ENCODE measurements around the gene HBZ. TPM values are rescaled to one million over a fixed set of nuclear protein-coding genes. Genes with fewer than 3 reads are reported as not detected.

The HBZ gene
- total and polyA plus RNA-seq, 2 of the 13 experiments (the other 11 are each of a cell fraction or from before 2014, with no cell fraction given), result 0.21 TPM; not detected in 1

- POLR2A ChIA-PET, result no interaction called here
- intact Hi-C loops (cut with micrococcal nuclease; ENCODE audit: unreplicated experiment) (no loop called here), in situ Hi-C loops (cut with HindIII; ENCODE audit: extremely low pct_ligation_motif_present, low pct_unique_long_range_greater_than_20kb) (no loop called here)
- FAIRE-seq (no peak), ATAC-seq (no peak), DNase-seq (ENCODE audit: low spot score) (no peak)
- Histone ChIP-seq H3K36me3 (replicated peaks in 1 of 2; ENCODE audit: control insufficient read depth in 1 of 2, insufficient read depth in 2 of 2, low read length in 2 of 2) (peaks cover 0 to 21% of the 10 kb centered on the region in 2 experiments; a peak in 2 of 5 replicates), H3K4me2 (ENCODE audit: low read depth, low read length) (no peak overlapping the region), H3K9ac (ENCODE audit: insufficient read depth, low read depth, low read length) (no peak overlapping the region), H2AFZ (ENCODE audit: low read length) (no peak overlapping the region), H3K4me3 (replicated peaks in 1 of 3; ENCODE audit: insufficient read depth in 1 of 3, low read depth in 2 of 3, low read length in 3 of 3) (no peak overlapping the region), H3K4me1 (ENCODE audit: insufficient read depth, low read length) (no peaks in the 10 kb centered on the region), H3K27me3 (ENCODE audit: control insufficient read depth in 1 of 2, insufficient read depth in 2 of 2, low read length in 2 of 2) (no peaks in the 10 kb centered on the region), H3K9me3 (ENCODE audit: low read length) (no peaks in the 10 kb centered on the region), H4K20me1 (ENCODE audit: insufficient read depth, low read length) (no peaks in the 10 kb centered on the region), H3K79me2 (ENCODE audit: insufficient read depth, low read length) (peaks cover 7% of the 10 kb centered on the region), H3K27ac (ENCODE audit: extremely low read length, insufficient read depth, low read length) (no peak overlapping the region)
- CTCF ChIA-PET (ENCODE audit: low intra/inter-chr PET ratio, low total read pairs), result no interaction called here
- no TSS peak for BruUV-seq (replicated peaks)
- WGBS (ENCODE audit: low lambda C conversion rate), result 100% methylated on average over 2 of the region's 2 CpGs
- TF ChIP-seq SP5 (CRISPR knock-in tag; IDR thresholded peaks at IDR 0.05; ENCODE audit: borderline replicate concordance, low read depth), result no peak
- no peak for TF ChIP-seq ZBTB7B (CRISPR knock-in tag; IDR thresholded peaks at IDR 0.05)
- no peak for TF ChIP-seq SP140L (CRISPR knock-in tag; IDR thresholded peaks at IDR 0.05; ENCODE audit: borderline replicate concordance)
- TF ChIP-seq, protein P1, sequence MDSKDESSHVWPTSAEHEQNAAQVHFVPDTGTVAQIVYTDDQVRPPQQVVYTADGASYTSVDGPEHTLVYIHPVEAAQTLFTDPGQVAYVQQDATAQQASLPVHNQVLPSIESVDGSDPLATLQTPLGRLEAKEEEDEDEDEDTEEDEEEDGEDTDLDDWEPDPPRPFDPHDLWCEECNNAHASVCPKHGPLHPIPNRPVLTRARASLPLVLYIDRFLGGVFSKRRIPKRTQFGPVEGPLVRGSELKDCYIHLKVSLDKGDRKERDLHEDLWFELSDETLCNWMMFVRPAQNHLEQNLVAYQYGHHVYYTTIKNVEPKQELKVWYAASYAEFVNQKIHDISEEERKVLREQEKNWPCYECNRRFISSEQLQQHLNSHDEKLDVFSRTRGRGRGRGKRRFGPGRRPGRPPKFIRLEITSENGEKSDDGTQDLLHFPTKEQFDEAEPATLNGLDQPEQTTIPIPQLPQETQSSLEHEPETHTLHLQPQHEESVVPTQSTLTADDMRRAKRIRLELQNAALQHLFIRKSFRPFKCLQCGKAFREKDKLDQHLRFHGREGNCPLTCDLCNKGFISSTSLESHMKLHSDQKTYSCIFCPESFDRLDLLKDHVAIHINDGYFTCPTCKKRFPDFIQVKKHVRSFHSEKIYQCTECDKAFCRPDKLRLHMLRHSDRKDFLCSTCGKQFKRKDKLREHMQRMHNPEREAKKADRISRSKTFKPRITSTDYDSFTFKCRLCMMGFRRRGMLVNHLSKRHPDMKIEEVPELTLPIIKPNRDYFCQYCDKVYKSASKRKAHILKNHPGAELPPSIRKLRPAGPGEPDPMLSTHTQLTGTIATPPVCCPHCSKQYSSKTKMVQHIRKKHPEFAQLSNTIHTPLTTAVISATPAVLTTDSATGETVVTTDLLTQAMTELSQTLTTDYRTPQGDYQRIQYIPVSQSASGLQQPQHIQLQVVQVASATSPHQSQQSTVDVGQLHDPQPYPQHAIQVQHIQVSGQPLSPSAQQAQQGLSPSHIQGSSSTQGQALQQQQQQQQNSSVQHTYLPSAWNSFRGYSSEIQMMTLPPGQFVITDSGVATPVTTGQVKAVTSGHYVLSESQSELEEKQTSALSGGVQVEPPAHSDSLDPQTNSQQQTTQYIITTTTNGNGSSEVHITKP (CRISPR knock-in tag; IDR thresholded peaks at IDR 0.05; ENCODE audit: low read depth), result no peak
- TF ChIP-seq NR0B2 (CRISPR knock-in tag; IDR thresholded peaks at IDR 0.05), result no peak
- TF ChIP-seq NPAS2 (CRISPR knock-in tag; IDR thresholded peaks at IDR 0.05; ENCODE audit: borderline replicate concordance), result no peak
- no peak for TF ChIP-seq XRCC5 (optimal IDR thresholded peaks at IDR 0.05; ENCODE audit: low read length)
- TF ChIP-seq RFXANK (CRISPR knock-in tag; IDR thresholded peaks at IDR 0.05), result no peak
- TF ChIP-seq, protein P2, sequence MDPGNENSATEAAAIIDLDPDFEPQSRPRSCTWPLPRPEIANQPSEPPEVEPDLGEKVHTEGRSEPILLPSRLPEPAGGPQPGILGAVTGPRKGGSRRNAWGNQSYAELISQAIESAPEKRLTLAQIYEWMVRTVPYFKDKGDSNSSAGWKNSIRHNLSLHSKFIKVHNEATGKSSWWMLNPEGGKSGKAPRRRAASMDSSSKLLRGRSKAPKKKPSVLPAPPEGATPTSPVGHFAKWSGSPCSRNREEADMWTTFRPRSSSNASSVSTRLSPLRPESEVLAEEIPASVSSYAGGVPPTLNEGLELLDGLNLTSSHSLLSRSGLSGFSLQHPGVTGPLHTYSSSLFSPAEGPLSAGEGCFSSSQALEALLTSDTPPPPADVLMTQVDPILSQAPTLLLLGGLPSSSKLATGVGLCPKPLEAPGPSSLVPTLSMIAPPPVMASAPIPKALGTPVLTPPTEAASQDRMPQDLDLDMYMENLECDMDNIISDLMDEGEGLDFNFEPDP (CRISPR knock-in tag; conservative IDR thresholded peaks at IDR 0.05), result no peak
- TF ChIP-seq TGIF2 (CRISPR knock-in tag; IDR thresholded peaks at IDR 0.05), result no peak
- TF ChIP-seq ZNF407 (CRISPR knock-in tag; IDR thresholded peaks at IDR 0.05; ENCODE audit: not compliant biosample characterization), result no peak
- no peak for TF ChIP-seq ZNF773 (CRISPR knock-in tag; IDR thresholded peaks at IDR 0.05; ENCODE audit: borderline replicate concordance)
These were observed 23.4 kb upstream of the HBZ start for GRCh38 chr16:129075-129474.
